GM23338 (cell line): ENCODE results near the gene BEND6.

Experiments used
- CREB1 ChIP-seq: fragments of 250-450 bp; sonication (Bioruptor Pico); IDR thresholded peaks from 2 replicates; pipeline ENCODE4 v1.5.0; 2020; ENCODE audit warnings: low read depth, mild to moderate bottlenecking, moderate library complexity
- EZH2 ChIP-seq: fragments of 200-600 bp; sonication (generic); IDR thresholded peaks from one replicate; pipeline ENCODE4 v1.8.0; 2017; ENCODE audit warnings: antibody characterized with exemption, mild to moderate bottlenecking, low read depth; ENCODE audit not compliant: unreplicated experiment
- EZH2phosphoT487 ChIP-seq: fragments of 200-600 bp; sonication (generic); IDR thresholded peaks from one replicate; pipeline ENCODE4 v1.8.1; 2018; ENCODE audit warnings: antibody characterized with exemption; ENCODE audit not compliant: unreplicated experiment
- JUNB ChIP-seq: IDR thresholded peaks from one replicate; pipeline ENCODE4 v1.6.1; 2016; ENCODE audit warnings: antibody characterized with exemption; ENCODE audit not compliant: unreplicated experiment
- POLR2AphosphoS5 ChIP-seq: IDR thresholded peaks from 2 replicates; pipeline ENCODE4 v1.6.1; 2016; ENCODE audit warnings: antibody characterized with exemption, low read depth
- TF ChIP-seq, protein P1 (sequence below), 2 experiments: fragments of 200-600 bp in 1 of 2; sonication (generic) in 1 of 2; conservative IDR thresholded peaks; 2 replicates each; pipeline versions ENCODE4 v1.5.1 to v1.6.1; 2016 to 2017; ENCODE audit warnings: antibody characterized with exemption in 2 of 2, low read depth in 2 of 2, mild to moderate bottlenecking in 2 of 2, moderate library complexity in 1 of 2
- TF ChIP-seq, protein P2 (sequence below): IDR thresholded peaks from one replicate; pipeline ENCODE4 v1.6.1; 2018; ENCODE audit warnings: antibody characterized with exemption; ENCODE audit not compliant: unreplicated experiment
- TF ChIP-seq, protein P3 (sequence below): fragments of 250-450 bp; sonication (Bioruptor Pico); IDR thresholded peaks from 2 replicates; pipeline ENCODE4 v1.5.0; 2020; ENCODE audit warnings: mild to moderate bottlenecking, moderate library complexity

DNA sequence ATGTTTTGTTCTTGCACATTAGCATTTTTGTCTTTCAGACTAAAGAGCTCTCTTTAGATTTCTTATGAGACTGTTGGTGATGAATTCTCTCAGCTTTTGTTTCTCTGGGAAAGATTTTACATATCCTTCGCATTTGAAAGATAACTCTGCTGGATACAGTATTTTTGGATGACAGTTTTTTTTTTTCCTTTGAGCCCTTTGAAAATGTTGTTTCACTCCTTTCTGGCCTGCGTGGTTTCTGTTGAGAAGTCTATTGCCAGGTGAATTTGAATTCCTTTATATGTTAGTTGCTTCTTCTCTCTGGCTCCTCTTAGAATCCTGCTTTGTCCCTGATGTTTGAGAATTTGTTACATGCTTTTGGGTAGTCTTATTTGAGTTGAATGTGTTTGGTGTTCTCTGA, 69.4 kb downstream of the BEND6 start:
- TF ChIP-seq, protein P1, sequence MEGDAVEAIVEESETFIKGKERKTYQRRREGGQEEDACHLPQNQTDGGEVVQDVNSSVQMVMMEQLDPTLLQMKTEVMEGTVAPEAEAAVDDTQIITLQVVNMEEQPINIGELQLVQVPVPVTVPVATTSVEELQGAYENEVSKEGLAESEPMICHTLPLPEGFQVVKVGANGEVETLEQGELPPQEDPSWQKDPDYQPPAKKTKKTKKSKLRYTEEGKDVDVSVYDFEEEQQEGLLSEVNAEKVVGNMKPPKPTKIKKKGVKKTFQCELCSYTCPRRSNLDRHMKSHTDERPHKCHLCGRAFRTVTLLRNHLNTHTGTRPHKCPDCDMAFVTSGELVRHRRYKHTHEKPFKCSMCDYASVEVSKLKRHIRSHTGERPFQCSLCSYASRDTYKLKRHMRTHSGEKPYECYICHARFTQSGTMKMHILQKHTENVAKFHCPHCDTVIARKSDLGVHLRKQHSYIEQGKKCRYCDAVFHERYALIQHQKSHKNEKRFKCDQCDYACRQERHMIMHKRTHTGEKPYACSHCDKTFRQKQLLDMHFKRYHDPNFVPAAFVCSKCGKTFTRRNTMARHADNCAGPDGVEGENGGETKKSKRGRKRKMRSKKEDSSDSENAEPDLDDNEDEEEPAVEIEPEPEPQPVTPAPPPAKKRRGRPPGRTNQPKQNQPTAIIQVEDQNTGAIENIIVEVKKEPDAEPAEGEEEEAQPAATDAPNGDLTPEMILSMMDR (conservative IDR thresholded peaks at IDR 0.05; ENCODE audit: low read depth in 2 of 2) = no peak
- TF ChIP-seq POLR2AphosphoS5 (no peak), EZH2 (no peak), EZH2phosphoT487 (no peak), CREB1 (CRISPR knock-in tag) (no peak), JUNB (no peak)
- TF ChIP-seq, protein P2, sequence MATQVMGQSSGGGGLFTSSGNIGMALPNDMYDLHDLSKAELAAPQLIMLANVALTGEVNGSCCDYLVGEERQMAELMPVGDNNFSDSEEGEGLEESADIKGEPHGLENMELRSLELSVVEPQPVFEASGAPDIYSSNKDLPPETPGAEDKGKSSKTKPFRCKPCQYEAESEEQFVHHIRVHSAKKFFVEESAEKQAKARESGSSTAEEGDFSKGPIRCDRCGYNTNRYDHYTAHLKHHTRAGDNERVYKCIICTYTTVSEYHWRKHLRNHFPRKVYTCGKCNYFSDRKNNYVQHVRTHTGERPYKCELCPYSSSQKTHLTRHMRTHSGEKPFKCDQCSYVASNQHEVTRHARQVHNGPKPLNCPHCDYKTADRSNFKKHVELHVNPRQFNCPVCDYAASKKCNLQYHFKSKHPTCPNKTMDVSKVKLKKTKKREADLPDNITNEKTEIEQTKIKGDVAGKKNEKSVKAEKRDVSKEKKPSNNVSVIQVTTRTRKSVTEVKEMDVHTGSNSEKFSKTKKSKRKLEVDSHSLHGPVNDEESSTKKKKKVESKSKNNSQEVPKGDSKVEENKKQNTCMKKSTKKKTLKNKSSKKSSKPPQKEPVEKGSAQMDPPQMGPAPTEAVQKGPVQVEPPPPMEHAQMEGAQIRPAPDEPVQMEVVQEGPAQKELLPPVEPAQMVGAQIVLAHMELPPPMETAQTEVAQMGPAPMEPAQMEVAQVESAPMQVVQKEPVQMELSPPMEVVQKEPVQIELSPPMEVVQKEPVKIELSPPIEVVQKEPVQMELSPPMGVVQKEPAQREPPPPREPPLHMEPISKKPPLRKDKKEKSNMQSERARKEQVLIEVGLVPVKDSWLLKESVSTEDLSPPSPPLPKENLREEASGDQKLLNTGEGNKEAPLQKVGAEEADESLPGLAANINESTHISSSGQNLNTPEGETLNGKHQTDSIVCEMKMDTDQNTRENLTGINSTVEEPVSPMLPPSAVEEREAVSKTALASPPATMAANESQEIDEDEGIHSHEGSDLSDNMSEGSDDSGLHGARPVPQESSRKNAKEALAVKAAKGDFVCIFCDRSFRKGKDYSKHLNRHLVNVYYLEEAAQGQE = no peak
- TF ChIP-seq, protein P3, sequence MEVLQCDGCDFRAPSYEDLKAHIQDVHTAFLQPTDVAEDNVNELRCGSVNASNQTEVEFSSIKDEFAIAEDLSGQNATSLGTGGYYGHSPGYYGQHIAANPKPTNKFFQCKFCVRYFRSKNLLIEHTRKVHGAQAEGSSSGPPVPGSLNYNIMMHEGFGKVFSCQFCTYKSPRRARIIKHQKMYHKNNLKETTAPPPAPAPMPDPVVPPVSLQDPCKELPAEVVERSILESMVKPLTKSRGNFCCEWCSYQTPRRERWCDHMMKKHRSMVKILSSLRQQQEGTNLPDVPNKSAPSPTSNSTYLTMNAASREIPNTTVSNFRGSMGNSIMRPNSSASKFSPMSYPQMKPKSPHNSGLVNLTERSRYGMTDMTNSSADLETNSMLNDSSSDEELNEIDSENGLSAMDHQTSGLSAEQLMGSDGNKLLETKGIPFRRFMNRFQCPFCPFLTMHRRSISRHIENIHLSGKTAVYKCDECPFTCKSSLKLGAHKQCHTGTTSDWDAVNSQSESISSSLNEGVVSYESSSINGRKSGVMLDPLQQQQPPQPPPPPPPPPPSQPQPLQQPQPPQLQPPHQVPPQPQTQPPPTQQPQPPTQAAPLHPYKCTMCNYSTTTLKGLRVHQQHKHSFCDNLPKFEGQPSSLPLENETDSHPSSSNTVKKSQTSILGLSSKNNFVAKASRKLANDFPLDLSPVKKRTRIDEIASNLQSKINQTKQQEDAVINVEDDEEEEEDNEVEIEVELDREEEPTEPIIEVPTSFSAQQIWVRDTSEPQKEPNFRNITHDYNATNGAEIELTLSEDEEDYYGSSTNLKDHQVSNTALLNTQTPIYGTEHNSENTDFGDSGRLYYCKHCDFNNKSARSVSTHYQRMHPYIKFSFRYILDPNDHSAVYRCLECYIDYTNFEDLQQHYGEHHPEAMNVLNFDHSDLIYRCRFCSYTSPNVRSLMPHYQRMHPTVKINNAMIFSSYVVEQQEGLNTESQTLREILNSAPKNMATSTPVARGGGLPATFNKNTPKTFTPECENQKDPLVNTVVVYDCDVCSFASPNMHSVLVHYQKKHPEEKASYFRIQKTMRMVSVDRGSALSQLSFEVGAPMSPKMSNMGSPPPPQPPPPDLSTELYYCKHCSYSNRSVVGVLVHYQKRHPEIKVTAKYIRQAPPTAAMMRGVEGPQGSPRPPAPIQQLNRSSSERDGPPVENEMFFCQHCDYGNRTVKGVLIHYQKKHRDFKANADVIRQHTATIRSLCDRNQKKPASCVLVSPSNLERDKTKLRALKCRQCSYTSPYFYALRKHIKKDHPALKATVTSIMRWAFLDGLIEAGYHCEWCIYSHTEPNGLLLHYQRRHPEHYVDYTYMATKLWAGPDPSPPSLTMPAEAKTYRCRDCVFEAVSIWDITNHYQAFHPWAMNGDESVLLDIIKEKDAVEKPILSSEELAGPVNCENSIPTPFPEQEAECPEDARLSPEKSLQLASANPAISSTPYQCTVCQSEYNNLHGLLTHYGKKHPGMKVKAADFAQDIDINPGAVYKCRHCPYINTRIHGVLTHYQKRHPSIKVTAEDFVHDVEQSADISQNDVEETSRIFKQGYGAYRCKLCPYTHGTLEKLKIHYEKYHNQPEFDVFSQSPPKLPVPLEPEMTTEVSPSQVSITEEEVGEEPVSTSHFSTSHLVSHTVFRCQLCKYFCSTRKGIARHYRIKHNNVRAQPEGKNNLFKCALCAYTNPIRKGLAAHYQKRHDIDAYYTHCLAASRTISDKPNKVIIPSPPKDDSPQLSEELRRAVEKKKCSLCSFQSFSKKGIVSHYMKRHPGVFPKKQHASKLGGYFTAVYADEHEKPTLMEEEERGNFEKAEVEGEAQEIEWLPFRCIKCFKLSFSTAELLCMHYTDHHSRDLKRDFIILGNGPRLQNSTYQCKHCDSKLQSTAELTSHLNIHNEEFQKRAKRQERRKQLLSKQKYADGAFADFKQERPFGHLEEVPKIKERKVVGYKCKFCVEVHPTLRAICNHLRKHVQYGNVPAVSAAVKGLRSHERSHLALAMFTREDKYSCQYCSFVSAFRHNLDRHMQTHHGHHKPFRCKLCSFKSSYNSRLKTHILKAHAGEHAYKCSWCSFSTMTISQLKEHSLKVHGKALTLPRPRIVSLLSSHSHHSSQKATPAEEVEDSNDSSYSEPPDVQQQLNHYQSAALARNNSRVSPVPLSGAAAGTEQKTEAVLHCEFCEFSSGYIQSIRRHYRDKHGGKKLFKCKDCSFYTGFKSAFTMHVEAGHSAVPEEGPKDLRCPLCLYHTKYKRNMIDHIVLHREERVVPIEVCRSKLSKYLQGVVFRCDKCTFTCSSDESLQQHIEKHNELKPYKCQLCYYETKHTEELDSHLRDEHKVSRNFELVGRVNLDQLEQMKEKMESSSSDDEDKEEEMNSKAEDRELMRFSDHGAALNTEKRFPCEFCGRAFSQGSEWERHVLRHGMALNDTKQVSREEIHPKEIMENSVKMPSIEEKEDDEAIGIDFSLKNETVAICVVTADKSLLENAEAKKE = no peak
